ENCODE results near the gene BRAF.
"Not testable (repeated sequence)": the region's sequence is repeated elsewhere in the genome, so short reads cannot be mapped to it uniquely, and the experiment has no call there.

Gene BRAF

GRCh38 chr7:140774371-140774770 is 150.4 kb downstream of the BRAF start:
- no peak overlapping the region for H3K4me3 ChIP-seq (ENCODE audit: control insufficient read depth, low read depth, low read length)
- TF ChIP-seq CTCF (conservative IDR thresholded peaks at IDR 0.05; ENCODE audit: control insufficient read depth, insufficient read depth, low read depth, low read length): no peak
- no peak for DNase-seq (ENCODE audit: low read depth)

- no peak for DNase-seq (ENCODE audit: low read depth)
- no peak for TF ChIP-seq CTCF (conservative IDR thresholded peaks at IDR 0.05; ENCODE audit: control insufficient read depth, insufficient read depth, low read depth, low read length)
Observed at GRCh38 chr7:140773104-140773503, 151.6 kb downstream of the BRAF start.

GRCh38 chr7:140771826-140772225 is 152.9 kb downstream of the BRAF start:
- no peak for DNase-seq (ENCODE audit: low read depth)
- H3K4me3 ChIP-seq (ENCODE audit: control insufficient read depth, low read depth, low read length): no peak overlapping the region
- no peak for TF ChIP-seq CTCF (conservative IDR thresholded peaks at IDR 0.05; ENCODE audit: control insufficient read depth, insufficient read depth, low read depth, low read length)

More at GRCh38 chr7:140773104-140773503, 151.6 kb downstream of the BRAF start:
- no peak overlapping the region for H3K4me3 ChIP-seq (ENCODE audit: control insufficient read depth, low read depth, low read length)

- no peak overlapping the region for H3K4me3 ChIP-seq (ENCODE audit: control insufficient read depth, low read depth, low read length)
- no peak for DNase-seq (ENCODE audit: low read depth)
- TF ChIP-seq CTCF (conservative IDR thresholded peaks at IDR 0.05; ENCODE audit: control insufficient read depth, insufficient read depth, low read depth, low read length): no peak
Observed at GRCh38 chr7:140769852-140770251, 154.9 kb downstream of the BRAF start.

- TF ChIP-seq CTCF (conservative IDR thresholded peaks at IDR 0.05; ENCODE audit: control insufficient read depth, insufficient read depth, low read depth, low read length): no peak
- H3K4me3 ChIP-seq (ENCODE audit: control insufficient read depth, low read depth, low read length): no peak overlapping the region
- DNase-seq (ENCODE audit: low read depth): no peak
Observed at GRCh38 chr7:140767418-140767817, 157.3 kb downstream of the BRAF start.

- not testable (repeated sequence) for DNase-seq (ENCODE audit: low read depth); H3K4me3 ChIP-seq (ENCODE audit: control insufficient read depth, low read depth, low read length)
Observed at GRCh38 chr7:140765441-140765840, 159.3 kb downstream of the BRAF start.

GRCh38 chr7:140763166-140763565 is 161.6 kb downstream of the BRAF start:
- DNase-seq (ENCODE audit: low read depth); H3K4me3 ChIP-seq (ENCODE audit: control insufficient read depth, low read depth, low read length): not testable (repeated sequence)

GRCh38 chr7:140761375-140761774 is 163.4 kb downstream of the BRAF start:
- DNase-seq (ENCODE audit: low read depth): not testable (repeated sequence)

More at GRCh38 chr7:140761375-140761774, 163.4 kb downstream of the BRAF start:
- H3K4me3 ChIP-seq (ENCODE audit: control insufficient read depth, low read depth, low read length): not testable (repeated sequence)
